Prostate gland (tissue), 2 donors: ENCODE measurements around the gene ANKRD13A. TPM values are rescaled to one million over a fixed set of nuclear protein-coding genes. Genes with fewer than 3 reads are reported as not detected.

Source experiments
- DNase-seq: peaks from one replicate; pipeline ENCODE4 v3.0.0-alpha.2; 2019; ENCODE audit warnings: low spot score
- H3K27ac ChIP-seq, 2 donors: fragments of 200-600 bp; sonication (generic); 2 replicates each; pipeline ENCODE4 v1.5.1; 2017 to 2019
- H3K27me3 ChIP-seq: fragments of 200-600 bp; sonication (generic); replicated peaks from 2 replicates; pipeline ENCODE4 v1.5.1; 2019; ENCODE audit not compliant: insufficient read depth
- H3K36me3 ChIP-seq, 2 donors: fragments of 200-600 bp; sonication (generic); 1 replicate in 1 of 2; 2 replicates in 1 of 2; pipeline versions ENCODE4 v1.5.1 to v1.8.1; 2017 to 2019
- H3K4me1 ChIP-seq: fragments of 200-600 bp; sonication (generic); replicated peaks from 2 replicates; pipeline ENCODE4 v1.5.1; 2019
- H3K4me3 ChIP-seq, 2 donors: fragments of 200-600 bp; sonication (generic); 2 replicates each; pipeline ENCODE4 v1.5.1; 2017 to 2019
- H3K9me3 ChIP-seq: fragments of 200-600 bp; sonication (generic); 2 replicates; pipeline ENCODE4 v1.5.1; 2017
- CTCF ChIP-seq, 4 experiments: fragments of 200-600 bp in 2 of 4; fragments of 450-650 bp in 2 of 4; sonication (generic) in 2 of 4; IDR thresholded peaks; 1 replicate in 3 of 4; 2 replicates in 1 of 4; pipeline ENCODE4 v1.5.1; 2016 to 2019; ENCODE audit warnings: antibody characterized with exemption in 4 of 4, mild to moderate bottlenecking in 2 of 4, moderate library complexity in 2 of 4
- POLR2A ChIP-seq: fragments of 450-650 bp; IDR thresholded peaks from one replicate; pipeline ENCODE4 v1.6.1; 2016; ENCODE audit warnings: antibody characterized with exemption, mild to moderate bottlenecking
- POLR2AphosphoS5 ChIP-seq: sonication (generic); formaldehyde crosslinking; IDR thresholded peaks from one replicate; pipeline ENCODE4 v1.6.1; 2017; ENCODE audit warnings: antibody characterized with exemption
- WGBS: methylation state at CpG from one replicate; pipeline ENCODE4 v1.1.5; 2018; 5-methylcytosine and 5-hydroxymethylcytosine counted together
- intact Hi-C: fragments of 100-400 bp; cut with DNase I; formaldehyde crosslinking; loops from one replicate; pipeline ENCODE4 v1.14.2; 2022
- total RNA-seq, 2 donors: library from RNA; depleted of rRNA; stranded (reverse); fragments of >200 nt; gene quantifications; one replicate each; pipeline ENCODE4 v1.1.0, GENCODE V29; 2016

Gene ANKRD13A
- total RNA-seq, 2 donors from 2014 or later, result 76.1 to 87.4 TPM

DNA sequence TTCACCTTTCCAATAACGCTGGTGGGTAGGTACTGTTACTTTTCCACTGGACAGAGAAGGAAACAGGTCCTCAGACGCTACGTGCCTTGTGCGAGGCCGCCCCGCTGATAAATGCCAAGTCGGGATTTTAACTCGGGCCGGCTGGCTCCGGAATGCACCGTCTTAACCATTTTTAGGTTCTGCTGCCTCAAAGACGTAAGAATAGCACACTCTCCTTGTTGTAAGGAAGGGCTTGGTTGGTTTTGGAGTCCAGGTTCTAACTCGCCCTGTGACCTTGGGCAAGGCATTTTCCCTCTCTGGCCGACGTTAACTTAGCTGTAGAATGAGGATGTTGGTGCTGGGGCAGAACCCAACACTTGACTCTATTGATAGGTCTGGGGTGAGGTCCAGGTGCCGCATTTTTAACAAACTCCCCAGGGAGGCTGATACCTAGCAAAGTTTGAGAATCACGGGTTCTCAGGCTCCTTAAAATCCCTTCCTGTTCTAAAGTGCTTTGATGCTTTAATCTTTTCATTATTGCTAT lies 814 bp downstream of the ANKRD13A start:
- DNase-seq, result peak; percentile 20
- Histone ChIP-seq H3K4me1 (peaks cover under 1% of the 10 kb centered on the region), H3K27ac (peak overlapping the region; percentile 79 to 81), H3K36me3 (no peaks in the 10 kb centered on the region), H3K4me3 (peak overlapping the region; percentile 96 to 99), H3K9me3 (no peaks in the 10 kb centered on the region), H3K27me3 (no peaks in the 10 kb centered on the region)
- 3% methylated on average over 17 of the region's 17 CpGs for WGBS
- TF ChIP-seq POLR2AphosphoS5 (no peak), POLR2A (no peak), CTCF (IDR thresholded peaks at IDR 0.05) (no peak)
- intact Hi-C loops, result loop anchor here (5.0 kb wide), 2 partner anchors 48 to 98 kb away; partner anchors contain the start of gene TCHP

DNA sequence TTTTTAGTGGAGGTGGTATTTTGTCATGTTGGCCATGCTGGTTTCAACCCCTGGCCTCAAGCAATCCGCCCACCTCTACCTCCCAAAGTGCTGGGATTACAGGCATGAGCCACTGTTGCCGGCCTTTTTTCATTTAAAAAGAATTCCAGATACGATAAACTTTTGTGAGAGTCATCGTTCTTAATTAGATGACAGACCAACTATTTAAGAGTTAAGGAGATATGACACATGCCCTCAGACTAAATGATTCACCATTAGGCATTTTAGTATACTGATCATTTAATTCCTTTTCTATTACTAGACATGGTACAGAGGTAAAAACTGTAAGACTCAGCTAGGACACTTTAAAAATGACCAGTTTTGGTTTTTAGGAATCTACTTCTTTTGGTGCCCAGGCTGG lies 2.4 kb downstream of the ANKRD13A start:
- no peaks in the 10 kb centered on the region for H3K27me3 ChIP-seq
- H3K9me3 ChIP-seq, result no peaks in the 10 kb centered on the region
- no peak for DNase-seq
- 96% methylated on average over 4 of the region's 4 CpGs for WGBS
- H3K27ac ChIP-seq, result peak overlapping the region in 1 of 2 donors; percentile 59
- TF ChIP-seq CTCF (IDR thresholded peaks at IDR 0.05), result no peak
- TF ChIP-seq POLR2A, result no peak
- TF ChIP-seq POLR2AphosphoS5, result no peak
- no peak overlapping the region for H3K4me3 ChIP-seq
- H3K4me1 ChIP-seq, result peaks cover 4% of the 10 kb centered on the region
- intact Hi-C loops, result no loop called here
- H3K36me3 ChIP-seq, result no peaks in the 10 kb centered on the region

DNA sequence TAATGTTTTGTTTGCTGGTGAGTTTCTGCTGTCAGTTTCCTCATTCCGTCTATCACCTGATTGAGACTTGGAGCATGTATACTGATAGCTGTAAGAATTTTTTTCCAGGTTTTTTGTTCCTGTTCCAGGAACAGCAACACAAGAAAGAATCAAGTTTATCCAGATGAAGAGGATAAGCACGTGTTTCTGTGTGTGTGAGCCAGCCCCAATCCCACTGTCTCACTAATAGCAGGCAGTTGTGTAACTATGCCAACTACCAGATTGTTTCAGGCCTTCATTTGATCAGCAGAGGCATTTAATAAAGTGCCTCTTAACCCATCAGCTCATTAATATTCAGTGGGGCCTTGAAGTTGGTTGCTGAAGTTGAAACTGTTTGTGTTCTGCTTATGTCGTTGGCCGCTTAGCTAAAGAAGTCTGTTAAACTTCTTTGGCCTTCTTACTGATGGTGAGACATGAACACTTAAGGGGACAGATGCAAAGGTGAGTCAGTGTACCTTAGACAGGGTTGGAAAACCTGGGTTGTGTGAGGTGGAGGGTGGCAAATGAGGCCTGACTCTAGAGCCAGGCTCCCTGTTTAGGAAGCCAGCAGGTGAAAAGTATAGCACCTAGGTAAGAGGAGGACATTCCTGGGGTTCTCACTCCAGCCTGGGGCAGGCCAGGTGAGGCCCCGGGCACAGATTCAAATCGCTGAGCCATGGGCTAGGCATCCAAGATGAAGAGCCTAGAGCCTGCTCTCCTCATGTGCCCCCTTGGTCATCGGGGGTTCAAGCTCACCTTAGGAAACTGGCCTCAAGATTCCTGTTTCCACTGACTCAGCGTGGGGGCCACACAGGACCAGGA lies 3.7 kb downstream of the ANKRD13A start:
- peaks cover 4% of the 10 kb centered on the region for H3K4me1 ChIP-seq
- no peaks in the 10 kb centered on the region for H3K9me3 ChIP-seq
- intact Hi-C loops, result no loop called here
- H3K4me3 ChIP-seq, result no peak overlapping the region
- TF ChIP-seq POLR2A (no peak), POLR2AphosphoS5 (peak; percentile 79), CTCF (IDR thresholded peaks at IDR 0.05) (no peak)
- WGBS, result 60% methylated on average over 8 of the region's 8 CpGs
- H3K27me3 ChIP-seq, result no peaks in the 10 kb centered on the region
- H3K27ac ChIP-seq, result peak overlapping the region; percentile 55 to 59
- peak; percentile 49 for DNase-seq
- no peaks in the 10 kb centered on the region for H3K36me3 ChIP-seq

GRCh38 chr12:110004598-110004997 lies 5.4 kb downstream of the ANKRD13A start:
- WGBS, result 43% methylated on average over 4 of the region's 4 CpGs
- intact Hi-C loops, result no loop called here

DNA sequence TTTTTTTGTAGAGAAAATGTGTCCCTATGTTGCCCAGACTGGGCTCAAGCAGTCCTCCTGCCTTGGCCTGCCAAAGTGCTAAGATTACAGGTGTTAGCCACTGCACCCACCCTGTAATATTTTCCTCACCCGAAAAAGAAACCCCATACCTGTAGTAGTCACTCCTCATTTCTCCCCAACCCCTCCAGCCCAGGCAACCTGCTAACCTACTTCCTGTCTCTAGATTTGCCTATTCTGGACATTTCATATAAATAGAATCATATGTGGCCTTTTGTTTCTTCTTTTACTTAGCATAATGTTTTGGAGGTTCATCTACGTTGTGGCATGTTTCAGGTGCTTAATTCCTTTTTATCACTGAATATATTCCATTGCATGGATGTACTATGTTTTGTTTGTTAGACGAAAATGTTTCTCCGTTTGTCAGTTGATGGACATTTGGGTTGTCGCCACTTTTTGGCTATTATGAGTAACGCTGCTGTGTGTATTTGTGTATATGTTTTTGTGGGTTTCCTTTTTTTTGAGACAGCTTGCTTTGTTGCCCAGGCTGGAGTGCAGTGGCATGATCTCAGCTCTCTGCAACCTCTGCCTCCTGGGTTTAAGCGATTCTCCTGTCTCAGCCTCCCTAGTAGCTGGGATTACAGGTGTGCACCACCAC lies 6.2 kb downstream of the ANKRD13A start:
- intact Hi-C loops, result no loop called here
- peaks cover 4% of the 10 kb centered on the region for H3K4me1 ChIP-seq
- no peak overlapping the region for H3K4me3 ChIP-seq
- H3K36me3 ChIP-seq, result no peaks in the 10 kb centered on the region
- no peak overlapping the region for H3K27ac ChIP-seq
- TF ChIP-seq CTCF (IDR thresholded peaks at IDR 0.05) (no peak), POLR2AphosphoS5 (no peak), POLR2A (no peak)
- no peak for DNase-seq
- no peaks in the 10 kb centered on the region for H3K9me3 ChIP-seq
- 95% methylated on average over 7 of the region's 7 CpGs for WGBS
- no peaks in the 10 kb centered on the region for H3K27me3 ChIP-seq

More at GRCh38 chr12:110004598-110004997, 5.4 kb downstream of the ANKRD13A start:
- DNase-seq, result no peak
- no peak overlapping the region for H3K4me3 ChIP-seq
- TF ChIP-seq POLR2A, result no peak
- TF ChIP-seq POLR2AphosphoS5, result peak; percentile 41
- no peaks in the 10 kb centered on the region for H3K36me3 ChIP-seq
- H3K4me1 ChIP-seq, result peaks cover 4% of the 10 kb centered on the region
- H3K9me3 ChIP-seq, result no peaks in the 10 kb centered on the region
- no peaks in the 10 kb centered on the region for H3K27me3 ChIP-seq
- no peak overlapping the region for H3K27ac ChIP-seq
